Nucleus accumbens (tissue), 56 donors: ENCODE measurements around the gene COIL.
A peak's percentile ranks its signal among the peaks of the same experiment; 100 is the strongest.

Experiments
- DNase-seq, 56 donors: peaks; one replicate each; lab custom pipeline; 2025; lab: John Stamatoyannopoulos, UW

COIL gene

DNA sequence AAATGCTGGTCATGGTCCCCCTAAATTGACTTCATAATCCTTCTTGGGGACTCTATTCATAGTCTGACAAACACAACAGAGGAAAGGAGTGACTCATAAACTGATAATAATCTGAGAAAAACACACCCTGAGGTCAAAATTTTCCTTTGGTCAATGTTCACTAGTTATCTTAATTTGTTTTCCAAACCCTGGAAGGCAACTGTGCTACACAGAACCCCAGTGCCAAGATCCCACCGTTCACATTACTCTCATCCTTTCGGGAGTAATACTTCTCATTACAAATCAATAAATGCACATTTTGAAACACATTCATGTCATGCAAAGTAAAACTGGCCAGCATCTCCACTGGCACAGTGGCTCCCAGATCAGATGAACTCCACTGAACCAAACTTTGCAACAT is 23.2 kb downstream of the COIL start:
- DNase-seq, result no peak

DNA sequence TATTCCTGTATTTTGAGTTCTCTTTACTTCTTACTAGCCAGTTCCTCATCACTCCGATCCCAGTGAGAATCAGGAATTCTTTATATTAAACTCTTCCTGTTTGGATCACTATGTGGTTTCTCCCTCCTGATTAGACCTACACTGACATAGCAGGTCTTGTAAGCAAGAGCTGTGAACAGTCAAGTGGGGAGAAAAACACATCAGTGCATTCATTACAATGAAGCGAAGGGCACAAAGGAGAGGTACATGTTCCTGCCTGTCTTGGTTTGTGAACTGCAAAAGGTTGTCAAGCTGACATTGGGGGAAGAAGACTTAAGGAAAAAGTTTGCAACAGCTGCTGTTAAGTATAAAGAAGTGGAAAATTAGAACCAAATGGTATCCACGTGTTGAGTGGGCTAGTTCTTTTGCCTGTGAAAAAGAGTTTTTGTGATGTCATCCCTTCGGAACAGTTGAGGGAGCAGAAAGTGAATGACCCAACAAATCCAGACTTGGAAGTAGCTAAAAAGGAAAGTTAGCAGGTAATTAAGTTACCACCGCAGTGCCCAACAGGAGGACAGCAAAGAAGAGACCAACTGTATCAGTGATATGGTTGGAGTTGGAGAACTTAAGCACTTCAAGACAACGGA is 24.0 kb downstream of the COIL start:
- DNase-seq, result no peak

DNA sequence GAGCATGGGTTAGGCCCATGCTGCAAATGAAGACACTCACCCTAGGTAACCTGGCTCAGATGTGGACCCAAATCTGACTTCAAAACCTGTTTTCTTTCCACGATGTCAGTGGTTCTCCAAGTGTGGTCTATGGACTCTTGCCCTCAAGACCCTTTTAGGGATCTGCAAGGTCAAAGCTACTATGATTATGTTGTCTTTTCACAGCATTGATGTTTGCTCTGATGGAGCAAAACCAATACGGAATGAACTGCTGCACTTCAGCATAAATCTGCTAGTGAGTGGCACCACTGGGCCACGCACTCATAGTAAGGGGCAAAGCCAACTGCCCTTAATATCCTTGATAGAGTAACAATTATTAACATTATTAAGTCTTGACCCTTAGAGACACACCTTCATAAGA is 25.4 kb downstream of the COIL start:
- no peak for DNase-seq

DNA sequence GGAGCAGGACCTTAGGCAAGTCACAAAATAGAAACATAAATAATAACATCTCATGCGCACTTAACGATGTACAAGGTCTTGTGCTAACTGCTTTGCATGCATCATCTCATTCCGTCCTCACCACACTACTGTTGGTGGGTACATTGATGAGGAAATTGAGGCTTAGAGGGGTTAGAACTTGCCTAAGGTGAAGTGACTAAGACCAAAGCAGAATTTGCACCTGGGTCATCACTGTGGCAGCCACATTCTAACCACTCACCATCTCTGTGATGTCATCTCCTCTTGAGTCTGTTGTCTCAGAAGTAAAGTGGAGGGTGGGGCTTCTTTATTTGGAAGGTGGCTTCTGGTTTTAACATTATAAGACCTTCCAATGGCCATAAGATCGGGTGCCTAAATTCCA is 26.6 kb downstream of the COIL start:
- DNase-seq, result no peak

DNA sequence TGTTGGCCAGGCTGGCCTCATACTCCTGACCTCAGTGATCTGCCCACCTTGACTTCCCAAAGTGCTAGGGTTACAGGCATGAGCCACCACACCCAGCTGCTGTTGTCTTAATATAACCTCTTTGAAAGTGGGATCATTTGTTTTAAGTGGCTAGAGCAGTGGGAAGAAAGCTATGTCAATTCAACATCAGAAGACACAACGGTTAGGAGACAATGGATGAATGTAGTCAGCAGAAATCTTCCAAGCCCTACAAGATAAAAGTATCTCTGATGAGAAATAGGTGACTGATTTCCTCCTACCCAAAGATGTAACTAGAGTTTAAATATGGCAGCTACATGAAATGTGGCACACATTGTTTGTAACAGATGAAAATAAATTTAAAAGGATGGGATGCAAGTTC is 27.0 kb downstream of the COIL start:
- DNase-seq, result no peak

DNA sequence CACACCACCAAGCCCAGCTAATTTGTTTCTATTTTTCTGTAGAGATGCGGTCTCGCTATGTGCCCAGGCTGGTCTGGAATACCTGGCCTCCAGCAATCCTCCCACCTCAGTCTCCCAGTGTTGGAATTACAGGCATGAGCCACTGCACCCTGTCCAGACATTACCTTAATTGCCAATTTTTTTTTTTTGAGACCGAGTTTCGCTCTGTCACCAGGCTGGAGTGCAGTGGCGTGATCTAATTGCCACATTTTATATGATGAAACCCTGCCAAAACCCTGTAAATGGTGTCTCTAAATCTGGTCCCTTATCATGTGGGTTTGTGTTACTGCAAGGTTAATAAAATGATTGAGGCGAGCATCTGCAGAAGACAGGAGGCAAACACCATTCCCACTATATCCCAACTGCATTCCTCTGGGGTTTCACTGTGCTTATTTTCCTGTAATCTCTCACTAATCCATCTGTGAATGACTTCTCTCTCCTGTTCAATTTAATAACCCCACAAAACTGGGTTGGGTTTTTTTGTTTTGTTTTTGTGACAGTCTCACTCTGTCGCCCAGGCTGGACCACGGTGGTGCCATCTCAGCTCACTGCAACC is 27.6 kb downstream of the COIL start:
- DNase-seq, result no peak

DNA sequence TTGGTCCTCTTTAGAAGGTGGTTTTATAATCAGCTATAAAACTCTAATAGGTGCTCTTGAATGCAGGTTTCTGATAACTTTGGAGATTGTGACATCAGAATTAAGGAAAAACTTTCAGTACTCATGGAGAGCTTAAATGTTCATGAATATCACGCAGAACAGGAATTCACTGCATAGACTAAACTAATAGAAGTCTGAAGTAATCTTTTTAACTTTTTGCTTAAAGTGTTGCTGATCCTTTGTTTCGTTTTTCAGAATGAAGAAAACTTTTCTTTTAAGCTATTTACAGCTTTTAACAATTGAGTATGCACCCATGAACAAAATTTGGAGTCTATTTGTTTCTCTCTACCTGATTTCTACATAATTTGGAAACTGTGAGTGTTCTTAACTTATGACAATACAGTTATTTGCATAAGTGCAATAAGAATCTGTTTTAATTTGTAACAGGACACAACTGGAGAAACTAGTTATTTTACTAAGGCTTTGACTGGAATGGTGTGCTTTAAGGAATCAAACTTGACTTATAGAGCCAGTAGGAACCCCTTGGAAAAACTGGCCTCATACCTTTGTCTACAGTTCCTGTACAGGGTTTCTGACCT is 30.0 kb downstream of the COIL start:
- no peak for DNase-seq

DNA sequence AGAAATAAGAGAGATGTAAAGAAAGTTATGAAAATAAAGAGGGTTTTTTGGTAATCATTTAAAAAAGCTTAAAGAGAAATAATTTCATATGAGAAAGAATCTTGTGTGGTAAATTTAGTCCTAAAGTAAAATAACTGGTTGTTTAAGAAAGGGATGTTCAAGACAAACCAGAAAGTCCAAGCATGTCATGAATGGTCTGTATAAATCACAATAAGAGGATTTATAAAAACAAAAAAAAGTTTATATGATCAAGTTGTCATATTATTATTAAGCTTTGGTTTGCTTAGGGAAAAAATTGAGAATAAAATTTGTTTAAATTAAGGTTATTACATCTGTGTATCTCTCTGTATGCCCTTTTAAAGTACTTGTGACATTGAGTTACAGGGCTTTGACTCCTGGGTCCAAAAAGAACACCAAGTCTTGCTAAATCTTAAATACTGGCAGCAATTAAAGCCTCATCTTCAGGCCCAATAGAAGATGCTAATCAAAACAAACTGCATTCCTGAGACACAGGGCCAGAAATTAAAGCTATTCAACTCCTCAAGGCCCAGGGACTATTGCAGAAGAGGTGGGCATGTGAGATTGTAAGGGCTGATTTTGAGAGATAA is 31.4 kb downstream of the COIL start:
- DNase-seq, result no peak

DNA sequence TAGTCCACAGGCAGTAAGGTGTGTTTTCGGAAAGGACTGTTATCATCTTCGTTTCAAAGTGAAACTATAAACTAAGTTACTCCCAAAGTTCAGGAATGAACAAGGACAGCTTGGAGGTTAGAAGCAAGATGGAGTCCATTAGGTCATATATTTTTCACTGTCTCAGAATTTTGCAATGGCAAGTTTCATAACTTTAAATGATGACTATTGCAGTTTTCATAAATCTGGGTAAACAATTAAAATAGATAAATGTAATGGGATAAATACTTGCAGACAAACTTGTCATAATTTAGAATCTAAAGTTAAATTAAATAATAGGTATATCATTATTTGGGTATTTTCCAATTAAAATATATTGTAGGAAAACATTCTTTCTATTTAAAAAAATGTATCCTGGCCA is 32.3 kb downstream of the COIL start:
- no peak for DNase-seq

DNA sequence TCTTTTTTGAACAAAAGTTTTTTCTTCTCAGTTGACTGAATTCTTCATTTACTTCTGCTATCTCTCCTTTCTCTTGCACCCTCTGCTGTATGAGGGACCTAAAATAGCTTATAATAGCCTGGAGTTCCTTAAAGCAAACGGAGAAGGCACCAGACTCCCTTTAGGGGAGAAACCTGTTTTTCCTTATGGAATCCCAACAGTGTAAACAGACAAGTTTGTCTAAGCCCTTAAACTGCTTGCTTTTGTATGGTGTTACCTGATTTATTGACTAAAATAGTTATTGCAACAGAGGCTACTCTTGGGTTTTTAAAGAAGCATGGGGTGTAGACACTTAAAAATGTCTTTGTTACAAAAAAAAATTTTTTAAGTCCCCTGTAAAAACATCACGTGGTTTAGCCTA is 34.1 kb downstream of the COIL start:
- no peak for DNase-seq

DNA sequence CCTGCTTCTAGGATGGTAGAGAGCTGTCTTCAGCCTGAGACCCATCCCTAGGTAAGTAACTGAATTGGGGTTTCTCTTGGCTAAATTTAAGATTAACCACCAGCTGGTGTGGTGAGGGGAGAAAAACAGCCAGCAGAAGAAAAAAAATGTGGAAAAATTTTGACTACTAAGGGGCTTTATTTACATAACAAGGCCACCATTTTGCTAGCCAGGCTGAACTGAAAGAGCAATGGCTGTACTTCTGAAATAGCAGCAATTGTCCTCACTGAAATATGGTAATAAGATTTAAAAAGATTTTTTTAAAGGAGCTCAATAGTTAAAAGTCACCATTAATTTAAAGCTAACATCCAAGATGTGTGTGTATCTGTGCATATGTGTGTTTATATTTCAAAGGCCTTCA is 34.6 kb downstream of the COIL start:
- DNase-seq, result no peak

DNA sequence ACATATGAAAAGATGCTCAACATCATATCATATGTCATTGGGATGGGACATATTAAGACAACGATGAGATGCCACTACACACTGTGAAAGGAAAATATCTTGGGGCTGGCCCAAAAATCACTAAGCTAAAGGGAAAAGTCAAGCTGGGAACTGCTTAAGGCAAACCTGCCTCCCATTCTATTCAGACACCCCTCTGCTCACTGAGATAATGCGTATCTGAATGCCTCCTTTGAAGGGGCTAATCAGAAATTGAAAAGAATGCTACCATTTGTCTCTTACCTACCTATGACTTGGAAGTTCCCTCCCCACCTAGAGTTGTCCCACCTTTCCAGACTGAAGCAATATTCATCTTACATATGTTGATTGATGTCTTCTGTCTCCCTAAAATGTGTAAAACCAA is 35.8 kb downstream of the COIL start:
- no peak for DNase-seq

DNA sequence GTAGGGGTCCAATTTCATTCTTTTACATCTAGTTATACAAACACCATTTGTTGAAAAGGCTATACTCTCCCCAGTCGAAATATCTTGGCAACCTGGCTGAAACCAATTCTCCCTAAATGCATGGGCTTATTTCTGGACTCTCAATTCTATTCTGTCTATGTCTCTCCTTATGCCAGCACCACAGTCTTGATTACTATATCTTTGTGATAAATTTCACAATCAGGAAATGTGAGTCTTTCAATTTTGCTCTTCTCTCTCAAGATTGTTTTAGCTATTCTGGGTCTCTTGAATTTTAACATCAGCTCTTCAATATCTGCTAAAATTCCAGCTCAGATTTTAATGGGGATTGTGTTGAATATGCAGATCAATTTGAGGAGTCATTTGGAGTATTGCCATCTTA is 41.1 kb downstream of the COIL start:
- no peak for DNase-seq

DNA sequence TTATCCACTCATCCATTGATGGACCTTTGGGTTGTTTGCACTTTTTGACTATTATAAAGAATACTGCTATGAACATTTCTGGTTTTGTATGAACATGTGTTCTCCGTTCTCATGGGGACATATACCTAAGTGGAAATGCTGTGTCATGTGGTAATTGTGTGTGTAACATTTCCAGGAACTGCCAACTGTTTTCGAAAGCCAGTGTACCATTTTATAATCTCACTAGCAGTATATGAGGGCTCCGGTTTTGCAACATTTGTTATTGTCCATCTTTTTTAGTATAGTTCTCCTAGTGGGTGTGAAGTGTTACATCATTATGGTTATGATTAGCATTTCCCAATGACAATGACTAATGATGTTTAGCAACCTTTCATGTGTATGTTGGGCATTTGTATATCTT is 41.9 kb downstream of the COIL start:
- DNase-seq, result no peak

DNA sequence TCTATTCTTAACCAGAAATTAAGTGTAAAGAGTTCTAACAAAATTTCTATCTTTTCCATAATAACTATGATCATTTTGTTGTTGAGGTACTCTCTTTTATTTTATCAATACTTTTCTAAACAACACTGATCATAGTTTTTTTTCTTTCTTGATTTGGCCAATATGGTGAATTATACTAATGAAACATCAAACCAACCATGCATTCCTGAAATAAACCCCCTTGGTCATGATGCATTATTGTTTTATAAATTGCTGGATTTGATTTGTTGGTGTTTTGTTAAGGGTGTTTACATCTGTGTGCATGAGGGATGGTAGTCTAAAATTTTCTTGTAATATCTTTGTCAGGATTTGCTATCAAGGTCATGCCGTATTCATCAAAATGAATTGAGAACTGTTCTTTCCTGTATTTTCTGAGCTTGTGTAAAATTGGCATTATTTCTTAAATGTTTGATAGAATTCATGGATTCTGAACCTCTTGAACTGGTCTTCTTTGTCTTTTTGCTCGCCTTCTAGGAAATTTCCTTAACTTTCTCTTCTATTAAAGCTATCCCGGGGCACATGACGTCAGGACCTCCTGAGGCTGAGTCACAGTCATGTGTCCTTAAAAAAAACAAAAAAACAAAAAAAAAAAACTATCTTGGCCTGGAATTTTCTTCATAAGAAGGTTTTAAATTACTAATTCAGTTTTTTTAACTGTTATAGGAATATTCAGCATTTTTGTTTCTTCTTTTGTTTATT is 43.1 kb downstream of the COIL start:
- DNase-seq, result no peak

DNA sequence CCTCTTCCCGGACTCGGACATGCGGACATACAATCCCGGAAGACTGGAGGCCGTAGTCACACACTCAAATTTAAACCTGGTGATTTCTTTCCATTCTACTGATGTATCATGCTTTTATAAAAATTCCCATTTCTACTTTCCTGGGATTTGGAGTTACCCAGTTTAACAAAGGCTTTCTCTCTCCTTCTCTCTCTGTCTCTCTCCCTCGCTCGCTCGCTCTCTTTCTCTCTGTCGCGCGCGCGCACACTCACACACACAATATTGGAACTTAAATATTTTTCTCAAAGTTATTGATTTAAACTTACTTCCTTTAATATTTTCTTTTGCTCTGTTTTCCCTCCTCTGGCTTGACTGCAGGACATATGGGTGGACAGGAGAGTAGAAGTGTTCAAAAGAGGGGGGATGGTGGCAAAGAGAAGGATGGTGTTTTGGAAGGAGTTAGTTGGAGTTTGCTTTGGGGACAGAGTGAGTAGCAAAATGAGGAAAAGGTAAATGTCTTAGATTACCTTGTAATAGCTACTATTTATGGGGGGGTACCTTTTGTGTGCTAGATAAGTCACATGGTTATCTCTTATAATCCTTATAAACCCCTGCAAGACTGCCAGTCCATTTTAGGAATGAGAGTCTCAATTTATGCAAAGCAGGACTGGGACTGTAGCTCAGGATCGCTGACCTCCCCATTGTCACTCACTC is 46.1 kb downstream of the COIL start:
- DNase-seq, result peak in 2 of 56 donors; percentile 12 to 23

DNA sequence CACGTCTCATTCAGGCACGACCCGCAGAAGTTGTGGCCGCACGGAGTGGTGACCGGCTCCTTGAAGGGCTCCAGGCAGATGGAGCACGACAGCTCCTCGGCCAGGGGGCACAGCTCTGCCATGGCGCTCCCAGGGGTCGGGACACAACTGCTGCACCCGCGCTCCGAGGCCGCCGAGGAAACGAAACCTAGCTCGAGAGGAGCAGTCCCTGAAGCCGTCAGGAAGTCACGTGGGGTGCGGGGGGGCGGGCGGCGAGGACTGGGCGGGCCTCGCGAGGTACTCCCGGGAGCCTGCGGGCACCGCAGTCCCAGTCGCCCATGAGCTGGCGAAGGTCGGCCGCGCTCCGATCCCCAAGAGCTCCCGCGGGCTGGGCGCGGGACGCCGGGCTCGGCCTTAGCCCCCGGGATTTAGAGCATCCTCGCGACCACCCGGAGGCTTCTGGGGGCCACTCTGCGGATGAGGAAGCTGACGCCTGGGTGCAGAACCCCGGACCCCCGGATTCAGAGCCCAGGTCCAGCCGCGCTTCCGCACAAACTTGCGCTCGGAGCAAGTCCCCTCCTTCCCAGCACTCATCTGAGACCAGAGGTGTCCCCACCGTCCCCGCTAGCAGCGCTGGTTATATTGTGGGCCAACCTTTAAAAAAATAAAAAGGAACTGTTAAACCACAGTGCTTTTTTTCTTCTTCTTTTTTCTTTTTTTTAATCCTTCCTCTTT is 46.8 kb downstream of the COIL start, which contains the start of gene TRIM25:
TSS of gene TRIM25 (minus strand) at position 183 of the 714 bp plus-strand sequence. CDS start at position 122, 61 bp downstream.
- DNase-seq, result peak in 55 of 56 donors; percentile 23 to 90 (median 71)

DNA sequence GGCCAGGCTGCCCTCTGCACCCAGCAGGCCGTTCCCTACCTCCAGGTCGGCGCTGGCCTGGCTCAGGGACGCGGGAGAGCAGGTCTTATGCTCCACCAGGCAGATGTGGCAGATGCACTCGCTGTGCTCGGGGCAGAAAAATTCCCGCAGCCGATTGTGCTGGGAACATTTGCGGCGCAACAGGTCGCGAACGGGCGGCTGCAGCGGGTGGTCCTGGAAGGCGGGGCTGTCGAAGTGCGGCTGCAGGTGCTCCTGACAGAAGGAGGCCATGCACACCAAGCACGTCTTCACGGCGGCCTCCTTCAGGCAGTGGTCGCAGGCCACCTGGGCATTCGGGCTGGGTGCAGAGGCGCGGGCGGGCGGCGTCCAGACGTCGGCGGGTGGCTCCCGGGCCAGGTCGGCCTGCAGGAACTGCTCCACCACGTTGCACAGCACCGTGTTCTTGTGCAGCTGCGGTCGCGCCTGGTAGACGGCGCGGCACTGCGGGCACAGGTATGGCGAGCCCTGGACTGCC is 47.4 kb downstream of the COIL start:
- DNase-seq, result peak in 3 of 56 donors; percentile 4 to 35 (median 13)

DNA sequence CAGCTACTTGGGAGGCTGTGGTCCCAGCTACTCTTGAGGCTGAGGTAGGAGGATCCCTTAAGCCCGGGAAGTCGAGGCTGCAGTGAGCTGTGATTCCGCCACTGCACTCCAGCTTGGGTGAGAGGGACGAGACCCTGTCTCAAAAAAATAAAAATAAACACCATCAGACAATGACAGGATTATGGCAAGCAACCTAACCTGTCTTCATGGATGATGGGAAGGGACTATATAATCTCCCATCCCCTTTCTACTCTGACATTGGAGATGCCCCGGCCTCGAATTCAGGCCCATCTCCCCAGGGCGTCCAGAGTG is 47.9 kb downstream of the COIL start:
- no peak for DNase-seq
